GM18498 (cell line): ENCODE measurements around the gene ATP11A.

Source experiments
- ATAC-seq: cut with Tn5 transposase; IDR thresholded peaks from one replicate; pipeline ENCODE4 v1.9.1; 2021; ENCODE audit warnings: mild to moderate bottlenecking, moderate library complexity; ENCODE audit not compliant: unreplicated experiment

Gene ATP11A

GRCh38 chr13:112721198-112722104 is 31.6 kb downstream of the ATP11A start:
- ATAC-seq: no peak

DNA sequence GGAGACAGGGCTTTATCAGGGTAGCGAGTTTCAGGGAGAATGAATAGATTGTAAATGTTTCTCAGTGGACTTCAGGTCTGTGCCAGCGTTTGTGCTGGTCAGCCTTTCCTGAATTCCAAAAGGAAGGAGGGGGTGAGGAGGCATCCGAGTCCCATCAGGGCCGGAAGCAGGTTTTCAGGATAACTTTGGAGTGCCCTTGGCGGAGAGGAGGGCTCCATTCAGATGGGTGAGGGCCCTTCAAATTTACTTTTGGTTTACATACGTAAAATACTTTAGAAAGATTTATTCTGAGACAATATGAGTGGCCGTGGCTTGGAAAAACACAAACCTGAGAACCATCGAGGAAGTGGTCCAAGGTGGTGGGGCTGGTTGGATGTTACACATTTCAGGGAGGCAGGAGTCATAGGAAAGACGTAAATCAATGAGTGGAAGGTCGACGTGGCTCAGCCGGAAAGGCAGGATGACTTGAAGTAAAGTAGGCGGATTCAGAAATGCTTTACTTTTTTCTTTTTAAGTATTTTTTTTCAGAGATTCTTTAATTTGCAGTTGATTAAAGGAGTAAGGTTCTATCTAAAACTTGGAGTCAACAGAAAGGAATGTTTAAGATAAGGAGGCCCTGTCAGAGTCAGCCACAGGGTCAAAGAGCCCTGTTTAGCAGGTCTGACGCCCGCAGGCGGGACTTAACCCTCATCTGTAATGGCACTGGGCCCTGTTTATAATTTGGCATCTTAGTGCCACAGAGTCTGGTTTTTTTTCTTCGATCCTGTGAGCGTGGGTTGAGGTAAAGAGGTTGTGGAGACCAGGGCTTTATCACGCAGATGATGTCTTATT is 32.8 kb downstream of the ATP11A start:
- no peak for ATAC-seq

DNA sequence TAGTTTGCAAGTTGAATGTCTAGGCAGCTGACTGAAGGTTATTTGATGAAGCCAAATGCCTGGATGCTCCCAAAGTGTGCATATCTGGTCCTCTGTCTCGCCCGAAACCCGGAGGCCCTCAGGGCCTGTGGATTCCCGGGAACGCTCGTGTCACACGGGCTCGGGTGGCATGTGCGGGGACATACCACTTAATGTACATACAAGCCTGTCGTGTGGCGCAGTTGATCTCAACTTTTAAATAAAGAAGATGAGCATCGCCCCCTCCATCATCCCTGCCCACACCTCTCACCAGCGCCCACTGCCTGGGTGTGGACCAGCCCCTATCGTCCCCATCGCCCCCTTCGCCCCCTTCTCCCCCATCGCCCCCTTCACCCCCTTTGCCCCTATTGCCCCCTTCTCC is 33.9 kb downstream of the ATP11A start:
- no peak for ATAC-seq

DNA sequence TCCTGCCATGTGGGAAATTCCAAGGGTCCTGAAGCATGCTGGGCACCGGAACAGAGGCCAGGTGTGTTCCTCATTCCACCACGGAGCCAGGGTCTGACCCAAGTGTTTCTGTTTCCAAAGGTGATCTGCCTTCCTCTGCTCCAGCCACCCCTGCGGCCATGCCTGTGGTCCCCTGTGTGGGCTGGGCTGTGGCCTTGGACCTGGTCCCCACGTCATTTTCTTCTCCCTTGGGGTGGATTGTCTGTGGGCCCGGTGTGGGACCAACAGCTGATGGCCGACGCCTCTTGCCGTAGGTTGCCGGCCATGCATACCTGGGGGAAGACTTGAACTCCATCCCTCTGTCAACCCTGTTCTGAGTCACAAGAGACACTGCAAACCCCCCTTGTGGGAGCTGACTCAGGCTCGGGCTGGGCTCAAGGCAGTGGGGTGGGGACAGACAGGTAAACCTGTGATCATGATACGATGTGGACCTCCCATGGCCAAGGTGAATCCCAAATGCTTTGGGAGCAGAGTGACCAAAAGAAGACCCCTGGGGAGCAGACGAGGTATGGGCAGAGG is 35.0 kb downstream of the ATP11A start:
- ATAC-seq: peak; percentile 19

GRCh38 chr13:112725346-112726015 is 35.6 kb downstream of the ATP11A start:
- ATAC-seq: peak; percentile 49

DNA sequence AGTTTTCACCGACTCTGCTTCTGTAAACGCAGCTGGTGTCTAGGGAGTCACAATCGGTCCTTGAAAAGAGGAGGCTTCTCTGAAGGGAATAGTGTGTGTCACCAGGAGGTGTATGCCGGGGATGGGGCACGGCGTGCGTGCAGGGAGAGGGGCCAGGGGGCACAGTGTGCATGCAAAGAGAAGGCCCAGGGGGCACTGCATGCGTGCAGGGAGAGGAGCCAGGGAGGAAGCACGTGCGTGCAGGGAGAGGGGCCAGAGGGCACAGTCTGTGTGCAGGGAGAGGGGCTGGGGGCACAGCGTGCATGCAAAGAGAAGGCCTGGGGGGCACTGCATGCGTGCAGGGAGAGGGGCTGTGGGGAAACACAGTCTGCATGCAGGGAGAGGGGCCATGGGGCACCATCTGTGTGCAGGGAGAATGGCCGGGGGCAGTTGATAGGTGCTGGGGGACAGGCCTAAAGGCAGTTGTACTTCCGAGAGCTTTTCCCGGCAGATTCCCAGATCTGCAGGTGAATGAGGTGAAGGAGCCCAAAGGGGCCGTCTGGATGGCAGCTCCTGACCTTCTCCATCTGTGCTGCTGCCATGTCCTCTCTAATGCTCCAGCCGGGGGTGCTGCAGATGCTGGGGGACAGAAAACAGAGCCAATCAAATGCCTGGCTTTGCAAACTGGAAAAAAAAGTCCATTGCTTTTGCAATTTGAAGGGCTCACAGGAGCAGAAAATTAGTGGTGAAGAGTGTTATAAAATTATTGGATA is 36.4 kb downstream of the ATP11A start:
- ATAC-seq: peak; percentile 19

- no peak for ATAC-seq
Measured at GRCh38 chr13:112727581-112727980, 37.7 kb downstream of the ATP11A start.

DNA sequence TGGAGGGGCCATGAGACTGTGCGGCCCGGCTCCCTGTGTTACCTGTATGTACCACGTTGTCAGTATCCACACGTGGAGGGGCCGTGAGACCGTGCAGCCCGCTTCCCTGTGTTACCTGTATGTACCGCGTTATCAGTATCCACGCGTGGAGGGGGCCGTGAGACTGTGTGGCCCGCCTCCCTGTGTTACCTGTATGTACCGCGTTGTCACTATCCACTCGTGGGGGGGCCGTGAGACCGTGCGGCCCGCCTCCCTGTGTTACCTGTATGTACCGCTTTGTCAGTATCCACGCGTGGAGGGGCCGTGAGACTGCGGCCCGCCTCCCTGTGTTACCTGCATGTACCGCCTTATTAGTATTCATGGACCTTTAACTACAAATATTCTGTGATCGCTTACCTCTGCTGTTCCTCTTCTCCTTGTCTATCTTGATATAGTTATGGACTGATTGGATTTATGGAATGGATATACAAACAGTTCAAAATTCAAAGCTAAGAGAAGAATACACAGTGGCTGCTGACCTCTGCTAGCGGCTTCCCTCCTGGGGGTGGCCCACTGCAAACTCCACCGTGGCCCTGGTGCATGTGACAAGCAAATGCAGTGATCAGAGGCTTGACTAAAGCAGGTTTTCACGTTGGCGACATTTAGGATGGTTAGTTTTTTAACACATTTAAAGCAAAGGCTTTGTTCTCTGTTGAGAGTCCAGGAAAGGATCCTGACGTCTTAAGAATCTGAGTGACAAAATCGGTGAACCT is 38.7 kb downstream of the ATP11A start:
- ATAC-seq: no peak

DNA sequence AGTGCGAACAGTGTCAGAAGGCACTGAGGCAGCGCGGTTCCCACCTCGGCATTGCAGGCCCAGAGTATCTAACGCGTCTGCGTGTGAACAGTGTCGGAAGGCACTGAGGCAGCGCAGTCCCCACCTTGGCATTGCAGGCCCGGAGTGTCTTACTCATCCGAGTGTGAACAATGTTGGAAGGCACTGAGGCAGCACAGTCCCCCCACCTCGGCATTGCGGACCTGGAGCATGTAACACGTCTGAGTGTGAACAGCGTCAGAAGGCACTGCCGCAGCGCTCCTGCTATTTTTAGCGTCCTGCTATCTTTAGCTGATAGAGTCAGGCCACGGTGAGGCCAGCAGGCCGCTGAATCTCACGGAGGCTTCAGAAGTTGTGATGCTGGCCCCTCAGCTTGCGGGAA is 39.6 kb downstream of the ATP11A start:
- ATAC-seq: no peak

- no peak for ATAC-seq
Measured at GRCh38 chr13:112730157-112730671, 40.4 kb downstream of the ATP11A start.

DNA sequence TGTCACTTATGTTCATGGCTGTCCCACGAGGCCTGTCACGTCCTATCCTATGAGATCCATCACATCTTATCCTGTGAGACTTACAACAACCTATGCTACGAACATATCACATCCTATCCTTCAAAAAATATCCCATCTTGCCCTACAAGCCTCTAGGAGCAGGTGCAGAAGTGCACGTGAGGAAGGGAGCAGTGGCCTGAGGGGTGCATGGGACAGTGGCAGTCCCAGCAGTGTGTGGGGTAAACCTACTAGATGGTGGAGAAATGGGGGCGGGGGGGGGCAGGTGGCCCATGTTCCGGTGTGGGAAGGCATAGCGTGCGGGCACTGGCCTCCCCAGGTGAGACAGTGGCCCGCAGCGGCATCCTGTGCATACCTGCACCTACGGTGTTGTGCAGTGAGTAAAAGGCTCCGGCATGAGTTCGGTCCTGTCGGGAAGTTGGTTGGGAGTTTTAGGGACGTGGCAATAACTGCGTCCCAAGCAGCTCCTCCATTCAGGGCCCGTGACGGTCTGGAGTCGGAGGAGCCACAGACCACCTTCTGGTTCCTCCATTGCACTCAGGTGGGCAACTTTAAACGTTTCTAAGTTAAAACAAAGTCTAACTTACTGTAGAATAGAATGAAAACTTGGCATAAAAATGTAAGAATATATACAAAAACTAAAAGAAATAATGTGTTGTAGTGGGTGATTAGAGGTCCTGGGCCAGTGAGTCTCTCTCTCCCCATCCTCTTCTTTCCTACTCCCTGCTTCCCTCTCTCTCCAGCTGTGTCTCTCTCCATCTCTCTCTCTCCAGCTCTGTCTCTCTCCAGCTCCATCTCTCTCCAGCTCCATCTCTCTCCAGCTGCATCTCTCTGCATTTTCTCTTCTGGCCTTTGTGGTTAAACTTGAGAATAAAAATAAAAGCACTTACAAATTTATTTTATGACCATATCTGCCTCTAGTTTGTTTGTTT is 42.1 kb downstream of the ATP11A start:
- ATAC-seq: no peak

- no peak for ATAC-seq
Measured at GRCh38 chr13:112732679-112733078, 42.8 kb downstream of the ATP11A start.

- no peak for ATAC-seq
Measured at GRCh38 chr13:112733112-112733511, 43.3 kb downstream of the ATP11A start.

DNA sequence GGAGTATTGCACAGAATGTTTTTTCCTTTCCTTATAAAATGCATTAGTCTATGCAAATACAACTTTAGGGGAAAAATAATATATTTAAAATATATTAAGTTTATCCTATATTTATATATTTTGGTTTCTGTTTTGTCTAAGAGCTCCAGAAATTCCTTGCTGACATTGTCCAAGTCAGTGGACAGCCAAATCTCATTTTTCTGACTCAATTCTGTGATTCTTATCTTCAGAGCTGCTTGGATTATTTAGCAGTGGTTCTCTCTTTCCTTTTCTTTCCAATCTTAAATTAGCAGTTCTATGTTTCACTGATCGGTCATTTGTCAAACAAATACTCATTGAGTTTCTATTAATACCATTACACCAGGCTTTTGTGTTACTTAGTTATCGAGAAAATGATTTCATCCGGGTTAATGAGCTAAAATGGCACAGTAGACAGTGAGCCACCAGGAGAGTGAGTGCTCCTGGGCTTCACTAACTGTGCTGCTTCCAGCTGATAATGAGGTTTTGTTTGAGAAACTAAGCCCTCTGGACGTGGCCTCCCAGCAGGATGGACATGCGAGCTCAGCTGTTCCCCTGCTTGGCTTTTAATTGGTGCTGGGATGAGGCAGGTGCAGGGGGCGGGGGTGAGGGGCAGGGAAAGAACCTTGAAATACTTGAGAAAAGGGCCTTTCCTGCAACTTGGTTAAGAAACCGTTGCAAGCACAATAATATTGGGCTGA is 44.0 kb downstream of the ATP11A start:
- ATAC-seq: no peak

GRCh38 chr13:112734696-112735547 is 45.1 kb downstream of the ATP11A start:
- ATAC-seq: no peak

- ATAC-seq: no peak
Measured at GRCh38 chr13:112735791-112736190, 46.0 kb downstream of the ATP11A start.

DNA sequence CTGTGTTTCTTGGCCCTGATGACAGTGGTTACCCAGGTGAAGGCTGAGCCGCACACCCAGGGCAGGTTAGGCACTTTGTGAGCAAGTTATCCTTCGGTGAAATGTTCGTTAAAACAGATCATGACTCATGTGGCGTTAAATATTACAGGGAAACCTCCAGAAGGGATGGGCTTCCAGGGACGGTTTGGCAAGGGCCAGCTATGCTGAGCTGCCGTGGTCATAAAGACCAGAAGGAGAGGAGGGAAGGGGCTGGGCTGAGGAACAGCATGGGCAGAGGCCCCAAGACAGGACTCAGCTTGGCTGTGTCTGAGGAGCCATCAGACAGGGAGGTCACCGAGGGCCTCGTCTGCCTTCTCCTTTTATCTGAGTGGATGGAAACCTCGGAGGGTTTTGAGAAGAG is 47.5 kb downstream of the ATP11A start:
- ATAC-seq: no peak
